H1 (cell line): ENCODE data around the gene PLA2G4A. TPM values are rescaled to one million over a fixed set of nuclear protein-coding genes. Genes with fewer than 3 reads are reported as not detected.

Experiments used
- CTCF ChIA-PET: fragments of 300-600 bp; sonication (Branson Sonifier 250); formaldehyde crosslinking; loops from one replicate; lab custom pipeline; 2021; ENCODE audit not compliant: partially characterized antibody; lab: Charles Lee
- POLR2A ChIA-PET: fragments of 300-600 bp; sonication (Branson Sonifier 250); formaldehyde crosslinking; loops from one replicate; lab custom pipeline; 2021; ENCODE audit warnings: inconsistent platforms; ENCODE audit not compliant: partially characterized antibody; lab: Charles Lee
- DNase-seq, 2 experiments: peaks; one replicate each; pipeline versions ENCODE4 v3.0.0 to v3.0.0-alpha.2; 2010 to 2022; ENCODE audit warnings: low spot score in 2 of 2, low read depth in 1 of 2, mixed read lengths in 1 of 2
- FAIRE-seq: peaks from 2 replicates; lab custom pipeline; 2011; peaks lifted over from hg19 to GRCh38; lab: Jason Lieb, UNC
- H2AFZ ChIP-seq: 2 replicates; pipeline ENCODE4 v1.8.1; 2012; ENCODE audit warnings: low read length, inconsistent platforms
- H2AK5ac ChIP-seq: 2 replicates; pipeline ENCODE4 v1.6.1; 2013; ENCODE audit warnings: low read depth, low read length
- H2BK120ac ChIP-seq: replicated peaks from 2 replicates; pipeline ENCODE3; 2013; ENCODE audit warnings: low read depth, low read length, inconsistent platforms
- H2BK12ac ChIP-seq: 2 replicates; pipeline ENCODE4 v1.6.1; 2013; ENCODE audit warnings: low read depth, low read length
- H2BK15ac ChIP-seq: 2 replicates; pipeline ENCODE4 v1.6.1; 2013; ENCODE audit warnings: low read length
- H2BK20ac ChIP-seq: 2 replicates; pipeline ENCODE4 v1.6.1; 2013; ENCODE audit warnings: low read length
- H2BK5ac ChIP-seq: 2 replicates; pipeline ENCODE4 v1.6.1; 2013; ENCODE audit warnings: low read depth, low read length
- H3K14ac ChIP-seq: 2 replicates; pipeline ENCODE4 v1.6.1; 2013; ENCODE audit warnings: inconsistent platforms; ENCODE audit not compliant: insufficient read length
- H3K18ac ChIP-seq: 2 replicates; pipeline ENCODE4 v1.6.1; 2013; ENCODE audit warnings: low read length; ENCODE audit errors: extremely low read depth
- H3K23ac ChIP-seq: 2 replicates; pipeline ENCODE4 v1.6.1; 2013; ENCODE audit warnings: inconsistent platforms; ENCODE audit not compliant: insufficient read length
- H3K23me2 ChIP-seq: 2 replicates; pipeline ENCODE4 v1.6.1; 2013; ENCODE audit warnings: low read depth, low read length
- H3K27ac ChIP-seq: 2 replicates; pipeline ENCODE4 v1.6.1; 2011; ENCODE audit warnings: low read depth, low read length, inconsistent platforms
- H3K27me3 ChIP-seq, 4 experiments: replicated peaks in 1 of 4; 1 replicate in 1 of 4; 2 replicates in 3 of 4; pipeline versions ENCODE4 v1.6.1 to v1.8.1; 2011 to 2013; ENCODE audit warnings: low read length in 3 of 4, mild to moderate bottlenecking in 3 of 4, inconsistent platforms in 2 of 4, mixed read lengths in 2 of 4, moderate library complexity in 1 of 4; ENCODE audit not compliant: control insufficient read depth in 3 of 4, insufficient read depth in 3 of 4; ENCODE audit errors: extremely low read depth in 1 of 4
- H3K36me3 ChIP-seq, 4 experiments: 2 replicates each; pipeline versions ENCODE4 v1.6.1 to v1.8.1; 2011 to 2013; ENCODE audit warnings: mild to moderate bottlenecking in 4 of 4, low read length in 3 of 4, moderate library complexity in 2 of 4, control low read depth in 1 of 4, inconsistent platforms in 1 of 4; ENCODE audit not compliant: insufficient read depth in 4 of 4, control insufficient read depth in 2 of 4
- H3K4ac ChIP-seq: replicated peaks from 2 replicates; pipeline ENCODE3; 2013; ENCODE audit warnings: low read length, low read depth, mixed read lengths, inconsistent platforms; ENCODE audit not compliant: insufficient read length
- H3K4me1 ChIP-seq, 4 experiments: replicated peaks in 1 of 4; 1 replicate in 1 of 4; 2 replicates in 3 of 4; pipeline versions ENCODE4 v1.6.1 to v1.8.1; 2011 to 2013; ENCODE audit warnings: low read length in 3 of 4, inconsistent platforms in 2 of 4, mixed read lengths in 1 of 4; ENCODE audit not compliant: insufficient read depth in 4 of 4, control insufficient read depth in 3 of 4
- H3K4me2 ChIP-seq, 2 experiments: 2 replicates each; pipeline versions ENCODE4 v1.6.1 to v1.8.1; 2011 to 2013; ENCODE audit warnings: low read depth in 2 of 2, low read length in 2 of 2, control low read depth in 1 of 2, inconsistent platforms in 1 of 2, mild to moderate bottlenecking in 1 of 2; ENCODE audit not compliant: insufficient read depth in 1 of 2
- H3K4me3 ChIP-seq, 4 experiments: fragments of 200-600, 300-600 bp in 1 of 4; sonication (generic), shearing (Covaris generic), sonication (Bioruptor Twin) in 1 of 4; 2 replicates each; pipeline versions ENCODE4 v1.5.1 to v1.8.1; 2011 to 2016; ENCODE audit warnings: low read length in 4 of 4, low read depth in 3 of 4, control low read depth in 2 of 4, inconsistent platforms in 2 of 4, mild to moderate bottlenecking in 2 of 4, mixed read lengths in 1 of 4, moderate library complexity in 1 of 4; ENCODE audit not compliant: insufficient read depth in 2 of 4; ENCODE audit errors: extremely low read depth in 1 of 4
- H3K56ac ChIP-seq: replicated peaks from 2 replicates; pipeline ENCODE3; 2013; ENCODE audit warnings: low read depth, mild to moderate bottlenecking, mixed read lengths, low read length, inconsistent platforms; ENCODE audit not compliant: insufficient read length
- H3K79me1 ChIP-seq: 2 replicates; pipeline ENCODE4 v1.6.1; 2013; ENCODE audit warnings: low read depth, low read length, control low read depth
- H3K79me2 ChIP-seq, 2 experiments: 2 replicates each; pipeline versions ENCODE4 v1.6.1 to v1.8.1; 2012 to 2013; ENCODE audit warnings: low read length in 2 of 2, mild to moderate bottlenecking in 2 of 2, inconsistent platforms in 1 of 2; ENCODE audit not compliant: insufficient read depth in 2 of 2, control insufficient read depth in 1 of 2
- H3K9ac ChIP-seq, 4 experiments: replicated peaks in 1 of 4; 1 replicate in 1 of 4; 2 replicates in 3 of 4; pipeline versions ENCODE4 v1.6.1 to v1.8.1; 2011 to 2013; ENCODE audit warnings: low read depth in 3 of 4, low read length in 3 of 4, control low read depth in 2 of 4, mild to moderate bottlenecking in 2 of 4, moderate library complexity in 2 of 4, inconsistent platforms in 1 of 4; ENCODE audit errors: extremely low read depth in 1 of 4
- H3K9me3 ChIP-seq, 2 experiments: 2 replicates each; pipeline versions ENCODE4 v1.6.1 to v1.8.1; 2012 to 2013; ENCODE audit warnings: mild to moderate bottlenecking in 2 of 2, moderate library complexity in 2 of 2, control low read depth in 1 of 2, inconsistent platforms in 1 of 2, low read depth in 1 of 2, low read length in 1 of 2, mixed read lengths in 1 of 2; ENCODE audit not compliant: insufficient read depth in 2 of 2
- H4K20me1 ChIP-seq, 2 experiments: replicated peaks in 1 of 2; 2 replicates each; pipeline versions ENCODE3 to v1.8.1; 2011 to 2013; ENCODE audit warnings: inconsistent platforms in 2 of 2, low read length in 2 of 2, mild to moderate bottlenecking in 1 of 2; ENCODE audit not compliant: insufficient read depth in 2 of 2, control insufficient read depth in 1 of 2
- H4K5ac ChIP-seq: 2 replicates; pipeline ENCODE4 v1.6.1; 2013; ENCODE audit warnings: low read length, low read depth, mixed read lengths, inconsistent platforms; ENCODE audit not compliant: insufficient read length
- H4K8ac ChIP-seq: 2 replicates; pipeline ENCODE4 v1.8.0; 2013; ENCODE audit warnings: mild to moderate bottlenecking, moderate library complexity, low read length, inconsistent platforms; ENCODE audit not compliant: insufficient read depth; ENCODE audit errors: extremely low read depth
- H4K91ac ChIP-seq: replicated peaks from 2 replicates; pipeline ENCODE3; 2013; ENCODE audit warnings: low read length, mixed read lengths, inconsistent platforms; ENCODE audit not compliant: insufficient read length
- BCL11A ChIP-seq, 2 experiments: IDR thresholded peaks; one replicate each; pipeline ENCODE4 v1.6.1; 2011; ENCODE audit warnings: low read depth in 2 of 2, low read length in 2 of 2, mild to moderate bottlenecking in 2 of 2
- CBX5 ChIP-seq: fragments of 300-800, 300-1000 bp; sonication (generic); IDR thresholded peaks from 2 replicates; pipeline ENCODE4 v1.7.1; 2016; ENCODE audit warnings: antibody characterized with exemption, low read length, low read depth
- EP300 ChIP-seq, 2 experiments: IDR thresholded peaks; 1 replicate in 1 of 2; 2 replicates in 1 of 2; pipeline ENCODE4 v1.6.1; 2011 to 2012; ENCODE audit warnings: low read depth in 2 of 2, low read length in 2 of 2, mild to moderate bottlenecking in 2 of 2, borderline replicate concordance in 1 of 2, inconsistent platforms in 1 of 2, moderate library complexity in 1 of 2
- KDM5A ChIP-seq: fragments of 200-600 bp; IDR thresholded peaks from 2 replicates; pipeline ENCODE4 v1.7.1; 2012; ENCODE audit warnings: mild to moderate bottlenecking, low read length, inconsistent platforms, mixed read lengths
- NANOG ChIP-seq: IDR thresholded peaks from 2 replicates; pipeline ENCODE4 v1.6.1; 2011; ENCODE audit warnings: low read length, low read depth, mild to moderate bottlenecking, inconsistent platforms; ENCODE audit not compliant: insufficient read depth, poor library complexity, severe bottlenecking
- RXRA ChIP-seq: IDR thresholded peaks from 2 replicates; pipeline ENCODE4 v1.6.1; 2011; ENCODE audit warnings: low read depth, mild to moderate bottlenecking, low read length, moderate library complexity; ENCODE audit not compliant: insufficient read depth
- SAP30 ChIP-seq: fragments of 300-600 bp; sonication (generic); IDR thresholded peaks from 2 replicates; pipeline ENCODE4 v1.7.1; 2012; ENCODE audit warnings: low read length, moderate library complexity, mild to moderate bottlenecking, inconsistent platforms; ENCODE audit not compliant: insufficient read depth, insufficient replicate concordance
- TAF7 ChIP-seq: optimal IDR thresholded peaks from 2 replicates; pipeline ENCODE3; 2011; ENCODE audit warnings: low read depth, mild to moderate bottlenecking, inconsistent platforms, low read length, moderate library complexity, borderline replicate concordance
- TEAD4 ChIP-seq: IDR thresholded peaks from 2 replicates; pipeline ENCODE4 v1.6.1; 2012; ENCODE audit warnings: low read depth, low read length, inconsistent platforms, mixed read lengths
- YY1 ChIP-seq: IDR thresholded peaks from 2 replicates; pipeline ENCODE4 v1.6.1; 2011; ENCODE audit warnings: low read depth, mild to moderate bottlenecking, low read length
- ZNF274 ChIP-seq: IDR thresholded peaks from 2 replicates; pipeline ENCODE4 v1.7.0; 2012; ENCODE audit warnings: low read length, borderline replicate concordance; ENCODE audit errors: extremely low read depth
- WGBS, 2 experiments: shearing (Covaris generic) in 1 of 2; methylation state at CpG; one replicate each; pipeline versions ENCODE4 v1.1.6 to v1.1.7; 2013 to 2015; ENCODE audit warnings: low lambda C conversion rate in 2 of 2, mixed read lengths in 2 of 2, inconsistent platforms in 1 of 2, low coverage in 1 of 2, missing lambda C conversion rate in 1 of 2; ENCODE audit not compliant: insufficient replicate concordance in 2 of 2, insufficient coverage in 1 of 2, insufficient read length in 1 of 2; ENCODE audit errors: extremely low coverage in 1 of 2, missing lambda C conversion rate in 1 of 2; 5-methylcytosine and 5-hydroxymethylcytosine counted together
- polyA plus RNA-seq, 7 experiments: library from polyadenylated mRNA; depleted of rRNA in 3 of 7; stranded (reverse) in 5 of 7; unstranded in 2 of 7; fragments of >200 nt in 5 of 7; fragments of 200-250 nt in 2 of 7; gene quantifications; 1 replicate in 5 of 7; 2 replicates in 1 of 7; 4 replicates in 1 of 7; pipeline versions ENCODE4 v1.2.1 to v1.2.3, GENCODE V29; 2011 to 2013; ENCODE audit warnings: missing spikeins in 2 of 7, mixed read lengths in 2 of 7
- total RNA-seq: library from RNA; stranded (reverse); fragmentation: NEBNext Ultra II Directional; extraction: Animal tissue kit (Norgen Biotek cat#: 25700); gene quantifications from 2 replicates; pipeline ENCODE4 v1.2.1, GENCODE V29; 2021
- TF ChIP-seq, protein P1 (sequence below): IDR thresholded peaks from 2 replicates; pipeline ENCODE4 v1.6.1; 2012; ENCODE audit warnings: low read length, inconsistent platforms

Gene PLA2G4A
- total and polyA plus RNA-seq, 2 of the 8 experiments (the other 6 are each of a cell fraction or from before 2014, with no cell fraction given): 0.63 to 1.4 TPM

DNA sequence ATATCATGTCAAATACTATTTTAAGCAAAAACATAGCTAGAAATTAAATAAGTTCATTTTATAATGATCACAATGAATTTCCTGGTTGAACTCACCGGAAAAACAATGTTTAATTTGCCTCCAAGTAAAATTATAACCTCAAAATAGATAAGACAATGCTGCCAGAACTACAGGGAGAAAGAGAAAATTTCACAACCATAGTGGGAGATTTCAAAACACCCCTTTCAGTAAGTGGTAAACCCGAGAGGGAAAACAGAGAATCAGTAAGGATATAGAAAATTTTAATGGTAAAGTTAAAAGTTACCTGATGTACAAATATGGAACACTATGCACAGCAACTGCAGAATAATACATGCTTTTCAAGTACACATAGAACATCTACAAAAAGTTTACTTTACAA is 43.2 kb upstream of the PLA2G4A start:
- Histone ChIP-seq H3K79me1 (no peaks in the 10 kb centered on the region), H3K14ac (no peak overlapping the region), H2AK5ac (no peak overlapping the region), H3K9ac (no peak overlapping the region), H4K8ac (no peak overlapping the region), H3K27ac (no peak overlapping the region), H2BK120ac (no peak overlapping the region), H4K5ac (no peak overlapping the region), H3K36me3 (no peaks in the 10 kb centered on the region), H3K56ac (no peak overlapping the region), H2BK15ac (no peak overlapping the region), H2AFZ (no peak overlapping the region), H3K9me3 (no peaks in the 10 kb centered on the region), H3K27me3 (no peaks in the 10 kb centered on the region), H2BK12ac (no peak overlapping the region), H4K20me1 (no peaks in the 10 kb centered on the region), H3K4ac (no peak overlapping the region), H3K4me1 (no peaks in the 10 kb centered on the region), H3K4me3 (no peak overlapping the region), H2BK20ac (no peak overlapping the region), H4K91ac (no peak overlapping the region), H3K4me2 (no peak overlapping the region), H3K23me2 (no peaks in the 10 kb centered on the region), H3K18ac (no peak overlapping the region), H3K23ac (no peak overlapping the region), H3K79me2 (no peaks in the 10 kb centered on the region), H2BK5ac (no peak overlapping the region)
- ChIA-PET CTCF (interaction anchor here (0.6 kb wide), 1 partner anchor 164 kb away, joined by 3 read pairs; no protein-coding TSS in a partner anchor), POLR2A (no interaction called here)
- FAIRE-seq (no peak), DNase-seq (no peak)
- WGBS, 2 experiments: 93% methylated on average over 2 of the region's 2 CpGs; no CpG with 5 or more reads in 1 of the 2 experiments
- TF ChIP-seq NANOG (no peak), CBX5 (no peak), RXRA (no peak), TEAD4 (no peak), ZNF274 (no peak), EP300 (IDR thresholded peaks at IDR 0.05; ENCODE audit: borderline replicate concordance in 1 of 2, low read depth in 2 of 2, low read length in 2 of 2) (no peak), BCL11A (IDR thresholded peaks at IDR 0.05; ENCODE audit: low read depth in 2 of 2, low read length in 2 of 2) (no peak), KDM5A (no peak), SAP30 (no peak), TAF7 (no peak), YY1 (no peak)
- TF ChIP-seq, protein P1, sequence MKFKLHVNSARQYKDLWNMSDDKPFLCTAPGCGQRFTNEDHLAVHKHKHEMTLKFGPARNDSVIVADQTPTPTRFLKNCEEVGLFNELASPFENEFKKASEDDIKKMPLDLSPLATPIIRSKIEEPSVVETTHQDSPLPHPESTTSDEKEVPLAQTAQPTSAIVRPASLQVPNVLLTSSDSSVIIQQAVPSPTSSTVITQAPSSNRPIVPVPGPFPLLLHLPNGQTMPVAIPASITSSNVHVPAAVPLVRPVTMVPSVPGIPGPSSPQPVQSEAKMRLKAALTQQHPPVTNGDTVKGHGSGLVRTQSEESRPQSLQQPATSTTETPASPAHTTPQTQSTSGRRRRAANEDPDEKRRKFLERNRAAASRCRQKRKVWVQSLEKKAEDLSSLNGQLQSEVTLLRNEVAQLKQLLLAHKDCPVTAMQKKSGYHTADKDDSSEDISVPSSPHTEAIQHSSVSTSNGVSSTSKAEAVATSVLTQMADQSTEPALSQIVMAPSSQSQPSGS: no peak
